HCT116 (cell line): ENCODE measurements around the gene RASGRP2.

ENCODE experiments used
- CTCF ChIP-seq, 3 experiments: fragments of 200-600 bp in 1 of 3; sonication (generic) in 1 of 3; IDR thresholded peaks in 2 of 3; conservative IDR thresholded peaks in 1 of 3; 2 replicates each; pipeline ENCODE4 v1.5.1; 2012 to 2017; ENCODE audit warnings: low read depth in 2 of 3, low read length in 2 of 3, antibody characterized with exemption in 1 of 3, borderline replicate concordance in 1 of 3, control low read depth in 1 of 3, mild to moderate bottlenecking in 1 of 3, mixed read lengths in 1 of 3, mixed run types in 1 of 3, moderate library complexity in 1 of 3; ENCODE audit not compliant: insufficient read depth in 1 of 3
- EZH2 ChIP-seq: fragments of 200-600 bp; sonication (generic); IDR thresholded peaks from 2 replicates; pipeline ENCODE4 v1.6.1; 2017; ENCODE audit warnings: antibody characterized with exemption, mixed run types
- JUND ChIP-seq: IDR thresholded peaks from 2 replicates; pipeline ENCODE4 v1.6.1; 2012
- MAX ChIP-seq: IDR thresholded peaks from 2 replicates; pipeline ENCODE4 v1.6.1; 2012
- POLR2A ChIP-seq: IDR thresholded peaks from 2 replicates; pipeline ENCODE4 v1.7.0; 2011; ENCODE audit warnings: borderline replicate concordance; ENCODE audit not compliant: insufficient read depth, insufficient read length; ENCODE audit errors: extremely low read depth
- POLR2AphosphoS5 ChIP-seq: IDR thresholded peaks from 2 replicates; pipeline ENCODE4 v1.6.1; 2011; ENCODE audit warnings: mild to moderate bottlenecking, low read depth, low read length, moderate library complexity
- YY1 ChIP-seq: IDR thresholded peaks from 2 replicates; pipeline ENCODE4 v1.6.1; 2011; ENCODE audit warnings: low read length, low read depth, moderate library complexity, mild to moderate bottlenecking; ENCODE audit not compliant: insufficient replicate concordance; ENCODE audit errors: extremely low read depth
- ZFX ChIP-seq: fragments of 450-650 bp; IDR thresholded peaks from 2 replicates; pipeline ENCODE4 v1.6.1; 2017

GRCh38 chr11:64718780-64719124 lies 25.2 kb downstream of the RASGRP2 start:
- TF ChIP-seq EZH2: no peak
- no peak for TF ChIP-seq POLR2AphosphoS5
- TF ChIP-seq CTCF (IDR thresholded peaks at IDR 0.05 in 2 of 3, conservative IDR thresholded peaks at IDR 0.05 in 1 of 3; ENCODE audit: borderline replicate concordance in 1 of 3, insufficient read depth in 1 of 3, low read depth in 2 of 3, low read length in 2 of 3): no peak
- no peak for TF ChIP-seq POLR2A
- no peak for TF ChIP-seq YY1
- TF ChIP-seq JUND: no peak
- no peak for TF ChIP-seq ZFX
- TF ChIP-seq MAX: no peak
